DND-41 (cell line): Measurements from ENCODE around the gene GNB1L.

Experiments
- ATAC-seq: fragments of 200-7000 bp; cut with Tn5 transposase; 3 replicates; pipeline ENCODE4 v1.9.1; 2021; ENCODE audit warnings: low read depth; ENCODE audit not compliant: insufficient read depth
- DNase-seq: peaks from one replicate; pipeline ENCODE4 v3.0.0-alpha.2; 2020
- H2AFZ ChIP-seq: 2 replicates; pipeline ENCODE4 v1.6.0; 2012; ENCODE audit warnings: low read depth, low read length
- H3K27ac ChIP-seq: 2 replicates; pipeline ENCODE4 v1.5.1; 2012; ENCODE audit warnings: low read length, inconsistent platforms
- H3K27me3 ChIP-seq: fragments of 200-600 bp; sonication (generic); 2 replicates; pipeline ENCODE4 v1.6.0; 2012; ENCODE audit warnings: low read length, mild to moderate bottlenecking, inconsistent platforms; ENCODE audit not compliant: insufficient read depth, poor library complexity
- H3K36me3 ChIP-seq: 2 replicates; pipeline ENCODE4 v1.5.1; 2012; ENCODE audit warnings: low read length, inconsistent platforms; ENCODE audit not compliant: insufficient read depth
- H3K4me1 ChIP-seq: 2 replicates; pipeline ENCODE4 v1.5.1; 2012; ENCODE audit warnings: mild to moderate bottlenecking, low read length; ENCODE audit not compliant: insufficient read depth
- H3K4me2 ChIP-seq: 2 replicates; pipeline ENCODE4 v1.6.0; 2012; ENCODE audit warnings: mild to moderate bottlenecking, moderate library complexity, low read length, inconsistent platforms; ENCODE audit not compliant: insufficient read depth
- H3K4me3 ChIP-seq, 2 experiments: fragments of 200-600 bp in 1 of 2; shearing (Covaris generic) in 1 of 2; 2 replicates each; pipeline ENCODE4 v1.5.1; 2012 to 2016; ENCODE audit warnings: inconsistent platforms in 2 of 2, low read length in 2 of 2, mild to moderate bottlenecking in 2 of 2, low read depth in 1 of 2, moderate library complexity in 1 of 2
- H3K79me2 ChIP-seq: 2 replicates; pipeline ENCODE4 v1.6.0; 2012; ENCODE audit warnings: low read length, inconsistent platforms; ENCODE audit not compliant: insufficient read depth
- H3K9ac ChIP-seq: 2 replicates; pipeline ENCODE4 v1.6.0; 2012; ENCODE audit warnings: low read depth, mild to moderate bottlenecking, inconsistent platforms, low read length, moderate library complexity
- H3K9me3 ChIP-seq: 2 replicates; pipeline ENCODE4 v1.5.1; 2012; ENCODE audit warnings: low read length, moderate library complexity, mild to moderate bottlenecking, inconsistent platforms; ENCODE audit not compliant: insufficient read depth, severe bottlenecking
- H4K20me1 ChIP-seq: 2 replicates; pipeline ENCODE4 v1.6.0; 2012; ENCODE audit warnings: low read length; ENCODE audit not compliant: insufficient read depth
- CTCF ChIP-seq: IDR thresholded peaks from 2 replicates; pipeline ENCODE4 v1.5.1; 2012; ENCODE audit warnings: borderline replicate concordance, low read length, moderate library complexity, mild to moderate bottlenecking; ENCODE audit not compliant: poor library complexity, severe bottlenecking; ENCODE audit errors: extremely low read depth
- EZH2 ChIP-seq: IDR thresholded peaks from 3 replicates; pipeline ENCODE4 v1.6.1; 2012; ENCODE audit warnings: borderline replicate concordance, low read depth, mild to moderate bottlenecking, moderate library complexity, low read length, inconsistent platforms; ENCODE audit not compliant: severe bottlenecking

GNB1L gene

GRCh38 chr22:19854778-19855503 lies at the start of gene GNB1L, which contains the start of gene RTL10:
TSS of gene GNB1L (minus strand) at chr22:19854874. CDS start at chr22:19821355, 33,519 bp downstream.
TSS of gene RTL10 (minus strand) at chr22:19854874. CDS start at chr22:19852261, 2,613 bp downstream.
- H2AFZ ChIP-seq, result peak within 1 kb of the TSS; percentile 69
- ATAC-seq, result peak; percentile 86
- peak within 1 kb of the TSS; percentile 99 for H3K9ac ChIP-seq
- H3K4me2 ChIP-seq, result peak within 1 kb of the TSS; percentile 97
- H3K4me3 ChIP-seq, result peak within 1 kb of the TSS; percentile 82 to 91
- H3K4me1 ChIP-seq, result peaks cover 56% of the 10 kb centered on the region
- peak within 1 kb of the TSS; percentile 98 for H3K27ac ChIP-seq
- H3K36me3 ChIP-seq, result peaks cover 49% of the 10 kb centered on the region
- DNase-seq, result peak; percentile 96
- TF ChIP-seq EZH2 (no peak), CTCF (peak; percentile 40)
- peaks cover 45% of the 10 kb centered on the region for H4K20me1 ChIP-seq
- no peaks in the 10 kb centered on the region for H3K9me3 ChIP-seq
- H3K27me3 ChIP-seq, result no peaks in the 10 kb centered on the region
- H3K79me2 ChIP-seq, result peaks cover 76% of the 10 kb centered on the region

GRCh38 chr22:19904174-19904856 lies 49.6 kb upstream of the GNB1L start:
- peak overlapping the region; percentile 22; the same call in 1 of the 2 replicates for H3K27ac ChIP-seq
- H3K27me3 ChIP-seq, result no peaks in the 10 kb centered on the region
- H3K79me2 ChIP-seq, result no peaks in the 10 kb centered on the region

GRCh38 chr22:19903513-19903912 lies 48.8 kb upstream of the GNB1L start:
- Histone ChIP-seq H3K9me3 (no peaks in the 10 kb centered on the region), H3K4me2 (no peak overlapping the region), H2AFZ (no peak overlapping the region), H3K4me1 (no peaks in the 10 kb centered on the region), H3K27ac (peak overlapping the region; percentile 22; the same call in 1 of the 2 replicates), H3K9ac (no peak overlapping the region), H3K36me3 (peaks cover 4% of the 10 kb centered on the region; the same call in 1 of the 2 replicates), H4K20me1 (no peaks in the 10 kb centered on the region), H3K79me2 (no peaks in the 10 kb centered on the region), H3K27me3 (no peaks in the 10 kb centered on the region), H3K4me3 (no peak overlapping the region)
- ATAC-seq, result 0 out of 3 replicates have a peak, but pooled peaks have one; percentile 23
- no peak for DNase-seq
- TF ChIP-seq CTCF (no peak), EZH2 (no peak)

More at GRCh38 chr22:19904174-19904856, 49.6 kb upstream of the GNB1L start:
- Histone ChIP-seq H3K9ac (no peak overlapping the region), H3K4me2 (no peak overlapping the region), H3K4me3 (no peak overlapping the region), H3K36me3 (no peaks in the 10 kb centered on the region), H2AFZ (no peak overlapping the region), H3K4me1 (peaks cover under 1% of the 10 kb centered on the region; the same call in 1 of the 2 replicates), H4K20me1 (no peaks in the 10 kb centered on the region), H3K9me3 (no peaks in the 10 kb centered on the region)
- DNase-seq, result no peak
- no peak for ATAC-seq
- TF ChIP-seq CTCF, result no peak
- TF ChIP-seq EZH2, result no peak
